ENCODE measurements around the gene FMNL2. TPM values are rescaled to one million over a fixed set of nuclear protein-coding genes. Genes with fewer than 3 reads are reported as not detected.

Gene FMNL2
- total and polyA plus RNA-seq, 4 donors: 1.5 to 9.3 (median 5.1) TPM

DNA sequence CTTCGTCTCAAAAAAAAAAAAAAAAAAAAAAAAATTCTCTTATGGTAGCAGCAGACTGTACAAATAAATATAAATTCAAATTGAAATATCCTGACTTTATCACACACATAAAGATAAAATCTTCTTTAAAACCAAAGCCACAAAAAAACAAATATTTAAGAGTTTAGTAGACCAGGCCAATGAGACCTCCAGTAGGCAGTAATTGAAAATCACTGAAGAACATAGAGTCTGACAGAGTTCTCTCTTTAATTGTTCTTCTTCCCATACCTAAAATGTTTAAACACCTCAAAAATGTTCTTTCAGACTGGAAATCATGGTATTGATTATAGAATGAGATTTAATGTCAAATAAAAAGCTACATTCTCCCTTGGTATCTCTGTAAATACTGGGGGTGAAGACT, 361.5 kb downstream of the FMNL2 start:
- H3K4me3 ChIP-seq (ENCODE audit: low read depth in 1 of 3, low read length in 3 of 3): no peak overlapping the region
- H3K27me3 ChIP-seq (ENCODE audit: control insufficient read depth in 4 of 4, insufficient read depth in 4 of 4, low read length in 3 of 4): no peaks in the 10 kb centered on the region
- 82% methylated on average over 1 of the region's 1 CpG for WGBS
- TF ChIP-seq YY1 (IDR thresholded peaks at IDR 0.05): no peak
- TF ChIP-seq, protein P1, sequence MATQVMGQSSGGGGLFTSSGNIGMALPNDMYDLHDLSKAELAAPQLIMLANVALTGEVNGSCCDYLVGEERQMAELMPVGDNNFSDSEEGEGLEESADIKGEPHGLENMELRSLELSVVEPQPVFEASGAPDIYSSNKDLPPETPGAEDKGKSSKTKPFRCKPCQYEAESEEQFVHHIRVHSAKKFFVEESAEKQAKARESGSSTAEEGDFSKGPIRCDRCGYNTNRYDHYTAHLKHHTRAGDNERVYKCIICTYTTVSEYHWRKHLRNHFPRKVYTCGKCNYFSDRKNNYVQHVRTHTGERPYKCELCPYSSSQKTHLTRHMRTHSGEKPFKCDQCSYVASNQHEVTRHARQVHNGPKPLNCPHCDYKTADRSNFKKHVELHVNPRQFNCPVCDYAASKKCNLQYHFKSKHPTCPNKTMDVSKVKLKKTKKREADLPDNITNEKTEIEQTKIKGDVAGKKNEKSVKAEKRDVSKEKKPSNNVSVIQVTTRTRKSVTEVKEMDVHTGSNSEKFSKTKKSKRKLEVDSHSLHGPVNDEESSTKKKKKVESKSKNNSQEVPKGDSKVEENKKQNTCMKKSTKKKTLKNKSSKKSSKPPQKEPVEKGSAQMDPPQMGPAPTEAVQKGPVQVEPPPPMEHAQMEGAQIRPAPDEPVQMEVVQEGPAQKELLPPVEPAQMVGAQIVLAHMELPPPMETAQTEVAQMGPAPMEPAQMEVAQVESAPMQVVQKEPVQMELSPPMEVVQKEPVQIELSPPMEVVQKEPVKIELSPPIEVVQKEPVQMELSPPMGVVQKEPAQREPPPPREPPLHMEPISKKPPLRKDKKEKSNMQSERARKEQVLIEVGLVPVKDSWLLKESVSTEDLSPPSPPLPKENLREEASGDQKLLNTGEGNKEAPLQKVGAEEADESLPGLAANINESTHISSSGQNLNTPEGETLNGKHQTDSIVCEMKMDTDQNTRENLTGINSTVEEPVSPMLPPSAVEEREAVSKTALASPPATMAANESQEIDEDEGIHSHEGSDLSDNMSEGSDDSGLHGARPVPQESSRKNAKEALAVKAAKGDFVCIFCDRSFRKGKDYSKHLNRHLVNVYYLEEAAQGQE (IDR thresholded peaks at IDR 0.05): no peak
- no peak for TF ChIP-seq FOXA2 (IDR thresholded peaks at IDR 0.05)
- no peak for TF ChIP-seq SP1 (IDR thresholded peaks at IDR 0.05)
- TF ChIP-seq TAF1 (conservative IDR thresholded peaks at IDR 0.05): no peak
- no peak for TF ChIP-seq HNF4A (conservative IDR thresholded peaks at IDR 0.05)
- TF ChIP-seq, protein P2, sequence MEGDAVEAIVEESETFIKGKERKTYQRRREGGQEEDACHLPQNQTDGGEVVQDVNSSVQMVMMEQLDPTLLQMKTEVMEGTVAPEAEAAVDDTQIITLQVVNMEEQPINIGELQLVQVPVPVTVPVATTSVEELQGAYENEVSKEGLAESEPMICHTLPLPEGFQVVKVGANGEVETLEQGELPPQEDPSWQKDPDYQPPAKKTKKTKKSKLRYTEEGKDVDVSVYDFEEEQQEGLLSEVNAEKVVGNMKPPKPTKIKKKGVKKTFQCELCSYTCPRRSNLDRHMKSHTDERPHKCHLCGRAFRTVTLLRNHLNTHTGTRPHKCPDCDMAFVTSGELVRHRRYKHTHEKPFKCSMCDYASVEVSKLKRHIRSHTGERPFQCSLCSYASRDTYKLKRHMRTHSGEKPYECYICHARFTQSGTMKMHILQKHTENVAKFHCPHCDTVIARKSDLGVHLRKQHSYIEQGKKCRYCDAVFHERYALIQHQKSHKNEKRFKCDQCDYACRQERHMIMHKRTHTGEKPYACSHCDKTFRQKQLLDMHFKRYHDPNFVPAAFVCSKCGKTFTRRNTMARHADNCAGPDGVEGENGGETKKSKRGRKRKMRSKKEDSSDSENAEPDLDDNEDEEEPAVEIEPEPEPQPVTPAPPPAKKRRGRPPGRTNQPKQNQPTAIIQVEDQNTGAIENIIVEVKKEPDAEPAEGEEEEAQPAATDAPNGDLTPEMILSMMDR (IDR thresholded peaks at IDR 0.05; ENCODE audit: low read depth, low read length, missing input control): no peak
- no peak for TF ChIP-seq EGR1 (IDR thresholded peaks at IDR 0.05; ENCODE audit: low read depth in 2 of 2)
- no peak for TF ChIP-seq NR2F2 (IDR thresholded peaks at IDR 0.05)
- no peak for TF ChIP-seq HNF4G (IDR thresholded peaks at IDR 0.05)
- H3K36me3 ChIP-seq (ENCODE audit: control insufficient read depth in 4 of 4, insufficient read depth in 3 of 4, low read depth in 1 of 4, low read length in 3 of 4): peaks cover 3 to 11% (median 5%) of the 10 kb centered on the region in 4 donors
- H3K27ac ChIP-seq (ENCODE audit: low read depth in 1 of 2, low read length in 2 of 2): no peak overlapping the region
- H3K4me1 ChIP-seq (ENCODE audit: control insufficient read depth in 4 of 4, insufficient read depth in 4 of 4, low read length in 3 of 4): peaks cover 0 to 6% (median 0%) of the 10 kb centered on the region in 4 donors
- DNase-seq (ENCODE audit: low spot score): no peak
- peaks cover 0 to 2% (median under 1%) of the 10 kb centered on the region in 4 donors for H3K9me3 ChIP-seq (ENCODE audit: control insufficient read depth in 4 of 4, low read length in 3 of 4)
- no peak overlapping the region for H3K9ac ChIP-seq (ENCODE audit: low read depth in 1 of 2, low read length in 2 of 2)

Small RNA genes lying within 50 kb of the gene (small RNA-seq; reads per million reads assigned to genes)
- not detected for gene AC012443.1

Other genes starting within 250 kb of the FMNL2 start
- gene CACNB4, start 236.1 kb upstream of the FMNL2 start, total RNA-seq: under 1 TPM; 0.33 to 0.50 TPM
- under 1 TPM; 0.02 to 0.08 TPM for gene CACNB4, start 236.1 kb upstream of the FMNL2 start, polyA plus RNA-seq
- gene STAM2, start 159.4 kb upstream of the FMNL2 start, total RNA-seq: 10 to 100 TPM; 10.3 to 18.0 TPM
- gene STAM2, start 159.4 kb upstream of the FMNL2 start, polyA plus RNA-seq: 1 to 10 TPM; 4.0 TPM